Tibial nerve (tissue), 4 donors: ENCODE data around the gene WSB2.

Source experiments
- EP300 ChIP-seq, 2 donors: sonication (generic); formaldehyde crosslinking; IDR thresholded peaks; one replicate each; pipeline ENCODE4 v1.6.1; 2017; ENCODE audit warnings: antibody characterized with exemption in 2 of 2, mild to moderate bottlenecking in 1 of 2
- POLR2A ChIP-seq, 2 donors: fragments of 450-650 bp; IDR thresholded peaks; one replicate each; pipeline ENCODE4 v1.6.1; 2017; ENCODE audit warnings: antibody characterized with exemption in 2 of 2, mild to moderate bottlenecking in 2 of 2, moderate library complexity in 2 of 2
- TF ChIP-seq, protein P1 (sequence below), 5 experiments: fragments of 200-600 bp in 3 of 5; fragments of 450-650 bp in 2 of 5; sonication (generic) in 3 of 5; IDR thresholded peaks; one replicate each; pipeline ENCODE4 v1.5.1; 2016 to 2019; ENCODE audit warnings: antibody characterized with exemption in 5 of 5, mild to moderate bottlenecking in 3 of 5, moderate library complexity in 2 of 5

DNA sequence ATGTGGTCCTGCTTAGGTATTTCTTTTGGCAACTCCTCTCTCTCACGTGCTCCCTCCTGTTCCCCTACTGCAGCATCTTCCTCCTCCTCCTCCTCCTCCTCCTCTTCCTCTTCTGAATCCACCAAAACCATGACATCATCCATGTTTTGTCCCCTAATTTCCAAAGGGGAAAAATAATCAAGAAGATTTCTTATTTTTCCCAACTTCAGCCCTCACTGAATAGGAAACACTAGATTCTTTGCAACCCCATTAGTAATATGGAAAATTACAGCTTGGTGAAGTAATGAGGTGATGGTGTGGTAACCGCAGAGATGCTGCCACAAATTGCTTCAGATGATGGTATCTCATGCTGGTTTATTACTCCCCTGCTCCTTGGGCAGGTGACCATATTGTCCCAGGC, 7.5 kb upstream of the WSB2 start:
- TF ChIP-seq, protein P1, sequence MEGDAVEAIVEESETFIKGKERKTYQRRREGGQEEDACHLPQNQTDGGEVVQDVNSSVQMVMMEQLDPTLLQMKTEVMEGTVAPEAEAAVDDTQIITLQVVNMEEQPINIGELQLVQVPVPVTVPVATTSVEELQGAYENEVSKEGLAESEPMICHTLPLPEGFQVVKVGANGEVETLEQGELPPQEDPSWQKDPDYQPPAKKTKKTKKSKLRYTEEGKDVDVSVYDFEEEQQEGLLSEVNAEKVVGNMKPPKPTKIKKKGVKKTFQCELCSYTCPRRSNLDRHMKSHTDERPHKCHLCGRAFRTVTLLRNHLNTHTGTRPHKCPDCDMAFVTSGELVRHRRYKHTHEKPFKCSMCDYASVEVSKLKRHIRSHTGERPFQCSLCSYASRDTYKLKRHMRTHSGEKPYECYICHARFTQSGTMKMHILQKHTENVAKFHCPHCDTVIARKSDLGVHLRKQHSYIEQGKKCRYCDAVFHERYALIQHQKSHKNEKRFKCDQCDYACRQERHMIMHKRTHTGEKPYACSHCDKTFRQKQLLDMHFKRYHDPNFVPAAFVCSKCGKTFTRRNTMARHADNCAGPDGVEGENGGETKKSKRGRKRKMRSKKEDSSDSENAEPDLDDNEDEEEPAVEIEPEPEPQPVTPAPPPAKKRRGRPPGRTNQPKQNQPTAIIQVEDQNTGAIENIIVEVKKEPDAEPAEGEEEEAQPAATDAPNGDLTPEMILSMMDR (IDR thresholded peaks at IDR 0.05): no peak
- TF ChIP-seq POLR2A (IDR thresholded peaks at IDR 0.05) (no peak), EP300 (IDR thresholded peaks at IDR 0.05) (no peak)
